K562 (cell line): ENCODE data around the gene NEK4. TPM values are rescaled to one million over a fixed set of nuclear protein-coding genes. Genes with fewer than 3 reads are reported as not detected.

Experiments used
- ATAC-seq: fragments of 200-7000 bp; cut with Tn5 transposase; 3 replicates; pipeline ENCODE4 v1.9.1; 2020; ENCODE audit warnings: moderate library complexity
- BruUV-seq: library from RNA; stranded (reverse); fragments of 400-500 nt; replicated peaks from 2 replicates; lab custom pipeline; 2021; lab: Mats Ljungman, UMichigan
- CTCF ChIA-PET: fragments of 300-600 bp; formaldehyde crosslinking; extraction: SDS; loops from one replicate; lab custom pipeline; 2021; ENCODE audit warnings: low intra/inter-chr PET ratio; lab: Yijun Ruan, JAX
- POLR2A ChIA-PET: fragments of 300-600, 350-650 bp; sonication (Branson Sonifier 250); formaldehyde crosslinking; extraction: SDS; loops from one replicate; lab custom pipeline; 2021; ENCODE audit warnings: antibody characterized with exemption, inconsistent platforms; lab: Yijun Ruan, JAX
- DNase-seq, 4 experiments: peaks; one replicate each; pipeline versions ENCODE4 v3.0.0 to v3.0.0-alpha.2; 2011 to 2018; ENCODE audit warnings: low spot score in 3 of 4, mixed read lengths in 3 of 4; ENCODE audit errors: extremely low read depth in 1 of 4
- FAIRE-seq: peaks from 2 replicates; lab custom pipeline; 2011; peaks lifted over from hg19 to GRCh38; lab: Jason Lieb, UNC
- H2AFZ ChIP-seq: 2 replicates; pipeline ENCODE4 v1.6.0; 2011; ENCODE audit warnings: low read depth, low read length, control low read depth, inconsistent platforms
- H3K27ac ChIP-seq: fragments of 200-600 bp; 3 replicates; pipeline ENCODE4 v1.8.0; 2011; ENCODE audit warnings: low read depth, mild to moderate bottlenecking, control low read depth, inconsistent platforms, low read length, moderate library complexity, mixed read lengths; ENCODE audit errors: extremely low read depth
- H3K27me3 ChIP-seq, 2 experiments: fragments of 300-600 bp in 1 of 2; 2 replicates in 1 of 2; 3 replicates in 1 of 2; pipeline versions ENCODE4 v1.6.0 to v1.8.0; 2011; ENCODE audit warnings: inconsistent platforms in 2 of 2, low read length in 2 of 2, mild to moderate bottlenecking in 1 of 2, mixed read lengths in 1 of 2, moderate library complexity in 1 of 2; ENCODE audit not compliant: control insufficient read depth in 2 of 2, insufficient read depth in 2 of 2
- H3K36me3 ChIP-seq: fragments of 300-600 bp; 3 replicates; pipeline ENCODE4 v1.8.0; 2011; ENCODE audit warnings: mild to moderate bottlenecking, low read length, inconsistent platforms; ENCODE audit not compliant: control insufficient read depth, insufficient read depth
- H3K4me1 ChIP-seq, 2 experiments: fragments of 200-600 bp in 1 of 2; replicated peaks in 1 of 2; 2 replicates in 1 of 2; 3 replicates in 1 of 2; pipeline versions ENCODE4 v1.5.1 to v1.8.0; 2011; ENCODE audit warnings: inconsistent platforms in 2 of 2, low read length in 2 of 2, mild to moderate bottlenecking in 1 of 2, mixed read lengths in 1 of 2, moderate library complexity in 1 of 2; ENCODE audit not compliant: control insufficient read depth in 2 of 2, insufficient read depth in 2 of 2
- H3K4me2 ChIP-seq: 2 replicates; pipeline ENCODE4 v1.6.1; 2011; ENCODE audit warnings: low read length, control low read depth, inconsistent platforms, mixed read lengths; ENCODE audit not compliant: insufficient read depth
- H3K4me3 ChIP-seq: fragments of 200-600 bp; sonication (generic), shearing (Covaris generic); 2 replicates; pipeline ENCODE4 v1.5.1; 2016; ENCODE audit warnings: control low read depth, inconsistent platforms
- H3K79me2 ChIP-seq: fragments of 200-600 bp; 3 replicates; pipeline ENCODE4 v1.8.0; 2011; ENCODE audit warnings: low read length, inconsistent platforms; ENCODE audit not compliant: control insufficient read depth, insufficient read depth
- H3K9ac ChIP-seq, 2 experiments: 2 replicates each; pipeline versions ENCODE4 v1.6.0 to v1.6.1; 2011; ENCODE audit warnings: low read depth in 2 of 2, low read length in 2 of 2, control low read depth in 1 of 2, inconsistent platforms in 1 of 2, mild to moderate bottlenecking in 1 of 2, mixed read lengths in 1 of 2; ENCODE audit not compliant: insufficient read depth in 1 of 2
- H3K9me1 ChIP-seq: one replicate; pipeline ENCODE4 v1.6.0; 2011; ENCODE audit warnings: inconsistent platforms, mild to moderate bottlenecking, low read length, moderate library complexity; ENCODE audit not compliant: control insufficient read depth, insufficient read depth
- H3K9me3 ChIP-seq: replicated peaks from 2 replicates; pipeline ENCODE4 v1.5.1; 2011; ENCODE audit warnings: low read depth, low read length, inconsistent platforms; ENCODE audit not compliant: control insufficient read depth, insufficient read depth
- H4K20me1 ChIP-seq: replicated peaks from 2 replicates; pipeline ENCODE4 v1.6.1; 2011; ENCODE audit warnings: low read length, inconsistent platforms, mixed read lengths; ENCODE audit not compliant: control insufficient read depth, insufficient read depth
- PBX2 ChIP-seq, 2 experiments: IDR thresholded peaks in 1 of 2; conservative IDR thresholded peaks in 1 of 2; 2 replicates each; pipeline ENCODE4 v1.6.1; 2016; ENCODE audit warnings: low read depth in 2 of 2, mild to moderate bottlenecking in 1 of 2, missing compliant biosample characterization in 1 of 2, missing genetic modification characterization in 1 of 2, moderate library complexity in 1 of 2
- WGBS: fragments of 100-300 bp; shearing (Covaris generic); methylation state at CpG from one replicate; pipeline ENCODE4 v1.1.6; 2016; ENCODE audit warnings: low coverage, mixed read lengths; ENCODE audit not compliant: insufficient coverage; ENCODE audit errors: missing lambda C conversion rate; 5-methylcytosine and 5-hydroxymethylcytosine counted together
- in situ Hi-C: fragments of 300-500 bp; cut with MboI; formaldehyde crosslinking; loops from 4 replicates; pipeline ENCODE4 v1.15.0; 2018; ENCODE audit warnings: inconsistent platforms, mixed read lengths
- intact Hi-C: fragments of 100-400 bp; cut with micrococcal nuclease; formaldehyde crosslinking; loops from 2 replicates; pipeline ENCODE4 v1.14.2; 2022
- polyA plus RNA-seq, 8 experiments: library from polyadenylated mRNA; depleted of rRNA in 4 of 8; stranded (reverse) in 5 of 8; unstranded in 3 of 8; fragments of >200 nt; fragmentation: Nextera tagmentation in 2 of 8; fragmentation: Illumina TruSeq in 1 of 8; extraction: Ambion mirVana in 2 of 8; extraction: Trizol in 1 of 8; gene quantifications; 2 replicates each; pipeline versions ENCODE4 v1.2.1 to v1.2.3, GENCODE V29; 2011 to 2014; ENCODE audit warnings: inconsistent platforms in 1 of 8, missing spikeins in 1 of 8
- total RNA-seq, 7 experiments: library from RNA; depleted of rRNA in 6 of 7; stranded (reverse); fragments of >200 nt in 6 of 7; fragmentation: Illumina TruSeq in 2 of 7; extraction: Trizol in 2 of 7; gene quantifications; 2 replicates each; pipeline versions ENCODE4 v1.2.1 to v1.2.3, GENCODE V29; 2011 to 2021; ENCODE audit warnings: low replicate concordance in 1 of 7
- TF ChIP-seq, protein P1 (sequence below): IDR thresholded peaks from 2 replicates; pipeline ENCODE4 v1.6.1; 2011; ENCODE audit warnings: borderline replicate concordance, low read depth, mild to moderate bottlenecking, moderate library complexity, low read length; ENCODE audit not compliant: insufficient read depth, poor library complexity, severe bottlenecking
- TF ChIP-seq, protein P2 (sequence below), 3 experiments: IDR thresholded peaks in 2 of 3; conservative IDR thresholded peaks in 1 of 3; 2 replicates each; pipeline ENCODE4 v1.5.1; 2011 to 2012; ENCODE audit warnings: low read length in 3 of 3, mild to moderate bottlenecking in 3 of 3, control low read depth in 2 of 3, improper control_type of control experiment in 1 of 3, inconsistent platforms in 1 of 3, low read depth in 1 of 3, mixed read lengths in 1 of 3, moderate library complexity in 1 of 3; ENCODE audit not compliant: insufficient read depth in 2 of 3

Gene NEK4
- total and polyA plus RNA-seq, 9 of the 15 experiments (the other 6 are each of a cell fraction or from before 2014, with no cell fraction given), result 5.8 to 23.1 (median 16.6) TPM

GRCh38 chr3:52792413-52792812 is 21.7 kb upstream of the NEK4 start:
- WGBS, result 36% methylated on average over 7 of the region's 7 CpGs
- intact Hi-C loops (no loop called here), in situ Hi-C loops (no loop called here)
- H3K27ac ChIP-seq, result no peak overlapping the region
- peaks cover 0 to 21% of the 10 kb centered on the region in 2 experiments; a peak in 3 of 5 replicates for H3K27me3 ChIP-seq
- no peak overlapping the region; the same call in 1 of the 2 replicates for H2AFZ ChIP-seq
- no peaks in the 10 kb centered on the region for H3K9me1 ChIP-seq
- BruUV-seq, result no TSS peak
- no peaks in the 10 kb centered on the region for H3K79me2 ChIP-seq
- H3K4me3 ChIP-seq, result no peak overlapping the region
- no peak for FAIRE-seq
- no peaks in the 10 kb centered on the region for H3K36me3 ChIP-seq
- peak; percentile 77 for ATAC-seq
- no peak for TF ChIP-seq PBX2 (CRISPR knock-in tag; IDR thresholded peaks at IDR 0.05; ENCODE audit: low read depth)
- no peak for TF ChIP-seq PBX2 (tag; conservative IDR thresholded peaks at IDR 0.05; ENCODE audit: low read depth)
- TF ChIP-seq, protein P1, sequence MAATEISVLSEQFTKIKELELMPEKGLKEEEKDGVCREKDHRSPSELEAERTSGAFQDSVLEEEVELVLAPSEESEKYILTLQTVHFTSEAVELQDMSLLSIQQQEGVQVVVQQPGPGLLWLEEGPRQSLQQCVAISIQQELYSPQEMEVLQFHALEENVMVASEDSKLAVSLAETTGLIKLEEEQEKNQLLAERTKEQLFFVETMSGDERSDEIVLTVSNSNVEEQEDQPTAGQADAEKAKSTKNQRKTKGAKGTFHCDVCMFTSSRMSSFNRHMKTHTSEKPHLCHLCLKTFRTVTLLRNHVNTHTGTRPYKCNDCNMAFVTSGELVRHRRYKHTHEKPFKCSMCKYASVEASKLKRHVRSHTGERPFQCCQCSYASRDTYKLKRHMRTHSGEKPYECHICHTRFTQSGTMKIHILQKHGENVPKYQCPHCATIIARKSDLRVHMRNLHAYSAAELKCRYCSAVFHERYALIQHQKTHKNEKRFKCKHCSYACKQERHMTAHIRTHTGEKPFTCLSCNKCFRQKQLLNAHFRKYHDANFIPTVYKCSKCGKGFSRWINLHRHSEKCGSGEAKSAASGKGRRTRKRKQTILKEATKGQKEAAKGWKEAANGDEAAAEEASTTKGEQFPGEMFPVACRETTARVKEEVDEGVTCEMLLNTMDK, result peak; percentile 17
- TF ChIP-seq, protein P2, sequence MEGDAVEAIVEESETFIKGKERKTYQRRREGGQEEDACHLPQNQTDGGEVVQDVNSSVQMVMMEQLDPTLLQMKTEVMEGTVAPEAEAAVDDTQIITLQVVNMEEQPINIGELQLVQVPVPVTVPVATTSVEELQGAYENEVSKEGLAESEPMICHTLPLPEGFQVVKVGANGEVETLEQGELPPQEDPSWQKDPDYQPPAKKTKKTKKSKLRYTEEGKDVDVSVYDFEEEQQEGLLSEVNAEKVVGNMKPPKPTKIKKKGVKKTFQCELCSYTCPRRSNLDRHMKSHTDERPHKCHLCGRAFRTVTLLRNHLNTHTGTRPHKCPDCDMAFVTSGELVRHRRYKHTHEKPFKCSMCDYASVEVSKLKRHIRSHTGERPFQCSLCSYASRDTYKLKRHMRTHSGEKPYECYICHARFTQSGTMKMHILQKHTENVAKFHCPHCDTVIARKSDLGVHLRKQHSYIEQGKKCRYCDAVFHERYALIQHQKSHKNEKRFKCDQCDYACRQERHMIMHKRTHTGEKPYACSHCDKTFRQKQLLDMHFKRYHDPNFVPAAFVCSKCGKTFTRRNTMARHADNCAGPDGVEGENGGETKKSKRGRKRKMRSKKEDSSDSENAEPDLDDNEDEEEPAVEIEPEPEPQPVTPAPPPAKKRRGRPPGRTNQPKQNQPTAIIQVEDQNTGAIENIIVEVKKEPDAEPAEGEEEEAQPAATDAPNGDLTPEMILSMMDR (IDR thresholded peaks at IDR 0.05 in 2 of 3, conservative IDR thresholded peaks at IDR 0.05 in 1 of 3; ENCODE audit: insufficient read depth in 2 of 3, low read depth in 1 of 3, low read length in 3 of 3), result peak; percentile 40 to 61 (median 41); a peak in 5 of 6 replicates
- POLR2A ChIA-PET, result interaction anchor here (0.6 to 1.9 kb wide), 2 partner anchors 21 to 34 kb away, joined by 3 to 7 read pairs; partner anchors contain the start of gene NEK4
- CTCF ChIA-PET, result no interaction called here
- peaks cover 0 to 8% of the 10 kb centered on the region in 2 experiments; a peak in 2 of 5 replicates for H3K4me1 ChIP-seq
- peak; percentile 24 to 55 (median 42) for DNase-seq
- H3K9ac ChIP-seq, result no peak overlapping the region
- no peaks in the 10 kb centered on the region for H4K20me1 ChIP-seq
- H3K9me3 ChIP-seq, result no peaks in the 10 kb centered on the region
- no peak overlapping the region for H3K4me2 ChIP-seq
